Prostate gland (tissue), 2 donors: ENCODE data around the gene DRC1. TPM values are rescaled to one million over a fixed set of nuclear protein-coding genes. Genes with fewer than 3 reads are reported as not detected.

Experiments used
- DNase-seq: peaks from one replicate; pipeline ENCODE4 v3.0.0-alpha.2; 2019; ENCODE audit warnings: low spot score
- H3K27ac ChIP-seq, 2 donors: fragments of 200-600 bp; sonication (generic); 2 replicates each; pipeline ENCODE4 v1.5.1; 2017 to 2019
- H3K27me3 ChIP-seq: fragments of 200-600 bp; sonication (generic); replicated peaks from 2 replicates; pipeline ENCODE4 v1.5.1; 2019; ENCODE audit not compliant: insufficient read depth
- H3K36me3 ChIP-seq, 2 donors: fragments of 200-600 bp; sonication (generic); 1 replicate in 1 of 2; 2 replicates in 1 of 2; pipeline versions ENCODE4 v1.5.1 to v1.8.1; 2017 to 2019
- H3K4me1 ChIP-seq: fragments of 200-600 bp; sonication (generic); replicated peaks from 2 replicates; pipeline ENCODE4 v1.5.1; 2019
- H3K4me3 ChIP-seq, 2 donors: fragments of 200-600 bp; sonication (generic); 2 replicates each; pipeline ENCODE4 v1.5.1; 2017 to 2019
- H3K9me3 ChIP-seq: fragments of 200-600 bp; sonication (generic); 2 replicates; pipeline ENCODE4 v1.5.1; 2017
- CTCF ChIP-seq, 4 experiments: fragments of 200-600 bp in 2 of 4; fragments of 450-650 bp in 2 of 4; sonication (generic) in 2 of 4; IDR thresholded peaks; 1 replicate in 3 of 4; 2 replicates in 1 of 4; pipeline ENCODE4 v1.5.1; 2016 to 2019; ENCODE audit warnings: antibody characterized with exemption in 4 of 4, mild to moderate bottlenecking in 2 of 4, moderate library complexity in 2 of 4
- POLR2A ChIP-seq: fragments of 450-650 bp; IDR thresholded peaks from one replicate; pipeline ENCODE4 v1.6.1; 2016; ENCODE audit warnings: antibody characterized with exemption, mild to moderate bottlenecking
- POLR2AphosphoS5 ChIP-seq: sonication (generic); formaldehyde crosslinking; IDR thresholded peaks from one replicate; pipeline ENCODE4 v1.6.1; 2017; ENCODE audit warnings: antibody characterized with exemption
- WGBS: methylation state at CpG from one replicate; pipeline ENCODE4 v1.1.5; 2018; 5-methylcytosine and 5-hydroxymethylcytosine counted together
- intact Hi-C: fragments of 100-400 bp; cut with DNase I; formaldehyde crosslinking; loops from one replicate; pipeline ENCODE4 v1.14.2; 2022
- total RNA-seq, 2 donors: library from RNA; depleted of rRNA; stranded (reverse); fragments of >200 nt; gene quantifications; one replicate each; pipeline ENCODE4 v1.1.0, GENCODE V29; 2016

The DRC1 gene
- total RNA-seq, 2 donors from 2014 or later, result 3.8 TPM; not detected in 1

DNA sequence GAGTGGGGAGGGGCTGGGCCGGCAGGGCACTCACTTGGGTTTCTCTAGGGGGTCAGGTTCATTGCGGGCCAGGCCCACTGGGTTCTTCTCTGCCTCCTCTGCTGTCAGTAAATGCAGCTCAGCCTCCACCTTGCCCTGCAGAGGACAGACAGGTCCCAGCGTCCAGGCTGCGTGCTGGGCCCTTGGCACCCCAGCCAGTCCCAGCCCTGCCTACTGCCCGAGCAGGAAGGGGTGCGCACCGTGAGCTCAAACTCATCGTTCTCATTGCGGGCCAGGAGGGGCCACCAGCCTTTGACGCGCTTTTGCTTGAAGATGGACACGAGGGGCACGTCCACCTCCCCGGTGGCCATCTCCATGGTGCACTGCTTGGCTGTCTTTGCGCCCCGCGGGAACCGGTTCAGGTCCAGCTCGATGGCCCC lies 58.9 kb downstream of the DRC1 start:
- DNase-seq, result no peak
- intact Hi-C loops, result no loop called here

DNA sequence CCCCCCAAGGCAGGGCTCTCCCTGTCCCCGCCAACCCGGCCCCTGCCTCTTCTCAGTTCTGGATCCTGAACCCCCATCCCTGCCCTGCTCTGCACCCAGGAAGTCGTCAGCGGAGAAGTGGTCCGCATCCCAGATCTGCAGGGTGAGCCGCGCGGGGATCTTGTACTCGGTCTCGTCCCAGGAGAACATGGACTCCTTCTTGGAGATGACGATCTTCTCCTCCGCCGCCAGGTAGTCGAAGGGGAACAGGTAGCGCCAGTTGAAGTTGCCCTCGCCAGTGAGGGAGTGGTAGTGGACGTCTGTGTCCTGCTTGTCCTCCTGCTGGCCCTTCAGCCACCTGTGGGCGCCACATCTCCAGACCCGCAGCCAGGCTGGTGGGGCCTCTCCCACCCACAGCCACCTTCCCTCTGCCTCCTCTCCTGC lies 59.9 kb downstream of the DRC1 start:
- Histone ChIP-seq H3K4me3 (no peak overlapping the region), H3K27ac (no peak overlapping the region)
- 93% methylated on average over 19 of the region's 19 CpGs for WGBS

More for the DNA sequence above, 58.9 kb downstream of the DRC1 start:
- Histone ChIP-seq H3K4me1 (no peaks in the 10 kb centered on the region), H3K27ac (no peak overlapping the region), H3K4me3 (no peak overlapping the region), H3K27me3 (no peaks in the 10 kb centered on the region), H3K36me3 (no peaks in the 10 kb centered on the region), H3K9me3 (no peaks in the 10 kb centered on the region)
- TF ChIP-seq POLR2A, result no peak
- TF ChIP-seq CTCF (IDR thresholded peaks at IDR 0.05), result no peak
- TF ChIP-seq POLR2AphosphoS5, result no peak
- 91% methylated on average over 18 of the region's 19 CpGs for WGBS

GRCh38 chr2:26462100-26462499 lies 60.4 kb downstream of the DRC1 start:
- Histone ChIP-seq H3K9me3 (no peaks in the 10 kb centered on the region), H3K27ac (no peak overlapping the region), H3K27me3 (no peaks in the 10 kb centered on the region), H3K4me1 (no peaks in the 10 kb centered on the region), H3K36me3 (no peaks in the 10 kb centered on the region), H3K4me3 (no peak overlapping the region)
- DNase-seq, result no peak
- TF ChIP-seq POLR2AphosphoS5, result no peak
- TF ChIP-seq CTCF (IDR thresholded peaks at IDR 0.05), result no peak
- 97% methylated on average over 6 of the region's 6 CpGs for WGBS
- intact Hi-C loops, result no loop called here

More for the DNA sequence above, 59.9 kb downstream of the DRC1 start:
- Histone ChIP-seq H3K4me1 (no peaks in the 10 kb centered on the region), H3K9me3 (no peaks in the 10 kb centered on the region), H3K27me3 (no peaks in the 10 kb centered on the region), H3K36me3 (no peaks in the 10 kb centered on the region)
- intact Hi-C loops, result no loop called here
- TF ChIP-seq POLR2A (no peak), CTCF (IDR thresholded peaks at IDR 0.05) (no peak), POLR2AphosphoS5 (no peak)
- DNase-seq, result no peak

GRCh38 chr2:26462511-26463243 lies 61.0 kb downstream of the DRC1 start:
- intact Hi-C loops, result no loop called here
- Histone ChIP-seq H3K36me3 (no peaks in the 10 kb centered on the region), H3K4me3 (no peak overlapping the region), H3K4me1 (no peaks in the 10 kb centered on the region), H3K27me3 (no peaks in the 10 kb centered on the region), H3K27ac (no peak overlapping the region), H3K9me3 (no peaks in the 10 kb centered on the region)
- 88% methylated on average over 14 of the region's 14 CpGs for WGBS
- DNase-seq, result no peak
- no peak for TF ChIP-seq POLR2AphosphoS5
- no peak for TF ChIP-seq POLR2A
- peak in 1 of 4 experiments; percentile 31 for TF ChIP-seq CTCF (IDR thresholded peaks at IDR 0.05)
